Measurements from ENCODE around the gene SLC43A3. TPM values are rescaled to one million over a fixed set of nuclear protein-coding genes. Genes with fewer than 3 reads are reported as not detected.

Gene SLC43A3
- polyA plus RNA-seq, 3 donors from 2014 or later = 11.4 to 17.1 (median 12.4) TPM

DNA sequence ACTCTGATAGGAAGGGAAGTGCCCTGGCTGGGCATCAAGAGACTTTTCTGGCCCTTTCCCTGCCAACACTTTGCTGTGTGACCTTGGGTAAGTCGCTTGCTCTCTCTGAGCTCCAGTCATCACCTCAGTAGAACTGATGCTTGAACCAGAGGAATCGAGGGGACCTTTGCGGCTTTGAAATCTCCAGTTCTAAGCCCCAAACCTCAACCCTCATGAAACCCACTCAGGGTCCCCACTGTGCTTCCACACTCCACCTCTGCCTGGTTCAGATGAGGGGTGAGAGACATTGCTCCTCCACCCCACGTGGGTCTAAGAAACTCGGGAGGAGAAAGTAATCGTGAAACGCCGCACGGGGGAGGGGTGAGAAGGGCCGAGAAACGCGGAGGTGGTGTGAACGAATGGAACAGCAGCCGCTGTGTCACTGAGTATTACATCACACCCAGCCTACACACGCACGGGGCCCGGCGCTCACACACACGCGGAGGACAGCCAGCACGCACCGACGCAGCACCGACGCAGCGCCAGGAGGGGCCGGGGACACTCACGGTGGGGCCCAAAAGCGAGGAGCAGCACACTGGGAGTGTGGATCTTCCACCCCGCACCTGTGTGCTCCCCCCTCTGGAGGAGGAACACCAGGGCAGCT lies 37.7 kb upstream of the SLC43A3 start:
- H3K4me3 Mint-ChIP-seq = no peak overlapping the region
- DNase-seq = no peak
- H3K36me3 Mint-ChIP-seq = peaks cover 0 to 5% (median 3%) of the 10 kb centered on the region in 3 donors
- no peaks in the 10 kb centered on the region for H3K9me3 Mint-ChIP-seq
- peaks cover 5 to 17% (median 14%) of the 10 kb centered on the region in 3 donors for H3K27me3 Mint-ChIP-seq (ENCODE audit: low read depth in 3 of 3)
- no peak overlapping the region for H3K27ac Mint-ChIP-seq
- H3K4me1 Mint-ChIP-seq = peaks cover 17 to 18% of the 10 kb centered on the region in 2 donors

- H3K27me3 Mint-ChIP-seq (ENCODE audit: low read depth in 3 of 3) = peaks cover 7 to 23% (median 19%) of the 10 kb centered on the region in 3 donors
- peaks cover 23 to 24% of the 10 kb centered on the region in 2 donors for H3K4me1 Mint-ChIP-seq
- peak overlapping the region in 1 of 6 donors; percentile 58 for H3K27ac Mint-ChIP-seq
- peaks cover 0 to 5% (median 3%) of the 10 kb centered on the region in 3 donors for H3K36me3 Mint-ChIP-seq
- DNase-seq = no peak
- no peak overlapping the region for H3K4me3 Mint-ChIP-seq
- no peaks in the 10 kb centered on the region for H3K9me3 Mint-ChIP-seq
Observed at GRCh38 chr11:57463671-57464538, 37.0 kb upstream of the SLC43A3 start.

- H3K4me1 Mint-ChIP-seq = peaks cover 32 to 34% of the 10 kb centered on the region in 2 donors
- no peaks in the 10 kb centered on the region for H3K36me3 Mint-ChIP-seq
- H3K27me3 Mint-ChIP-seq (ENCODE audit: low read depth in 3 of 3) = peaks cover 10 to 31% (median 23%) of the 10 kb centered on the region in 3 donors
- peak overlapping the region; percentile 25 to 64 (median 30) for H3K4me3 Mint-ChIP-seq
- DNase-seq = no peak
- H3K27ac Mint-ChIP-seq = peak overlapping the region in 2 of 6 donors; percentile 46 to 54
- no peaks in the 10 kb centered on the region for H3K9me3 Mint-ChIP-seq
Observed at GRCh38 chr11:57462597-57462996, 35.7 kb upstream of the SLC43A3 start.

DNA sequence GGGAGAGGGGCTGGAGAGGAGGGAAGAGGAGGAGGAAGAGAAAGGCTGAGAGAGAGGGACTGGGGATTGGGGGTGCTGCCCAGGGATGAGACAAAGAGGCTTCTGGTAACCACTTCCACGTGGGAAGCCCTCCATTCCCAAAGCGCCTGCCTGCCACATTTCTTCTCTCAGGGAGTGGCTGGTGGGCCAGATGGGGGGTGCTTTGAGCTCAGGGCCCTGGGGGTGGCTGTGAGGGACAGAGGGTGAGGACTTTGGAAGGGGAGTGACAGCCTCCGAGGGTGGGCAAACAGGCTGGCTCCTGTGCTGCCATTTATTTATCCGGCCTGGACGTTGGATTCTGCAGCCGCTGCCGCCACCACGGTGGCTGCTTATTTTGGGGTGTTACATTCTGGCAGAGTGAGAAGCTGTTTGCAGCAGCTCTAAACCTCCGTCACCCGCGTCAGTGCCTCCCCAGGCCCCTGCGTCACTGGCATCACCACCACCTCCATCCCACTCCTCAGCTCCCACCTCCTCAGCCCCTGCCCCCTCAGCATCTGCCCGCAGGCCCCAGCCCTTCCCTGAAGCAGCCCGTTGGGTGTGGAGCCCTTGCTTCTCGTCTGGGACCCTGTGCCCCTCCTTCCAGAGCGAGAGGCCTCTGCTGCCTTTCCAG lies 35.0 kb upstream of the SLC43A3 start:
- Mint-ChIP-seq H3K36me3 (no peaks in the 10 kb centered on the region), H3K4me1 (peaks cover 36 to 41% of the 10 kb centered on the region in 2 donors), H3K4me3 (peak overlapping the region in 4 of 5 donors; percentile 38 to 63 (median 45)), H3K27ac (peak overlapping the region in 2 of 6 donors; percentile 26 to 46), H3K27me3 (ENCODE audit: low read depth in 3 of 3) (peaks cover 10 to 38% (median 25%) of the 10 kb centered on the region in 3 donors), H3K9me3 (no peaks in the 10 kb centered on the region)
- DNase-seq = no peak

DNA sequence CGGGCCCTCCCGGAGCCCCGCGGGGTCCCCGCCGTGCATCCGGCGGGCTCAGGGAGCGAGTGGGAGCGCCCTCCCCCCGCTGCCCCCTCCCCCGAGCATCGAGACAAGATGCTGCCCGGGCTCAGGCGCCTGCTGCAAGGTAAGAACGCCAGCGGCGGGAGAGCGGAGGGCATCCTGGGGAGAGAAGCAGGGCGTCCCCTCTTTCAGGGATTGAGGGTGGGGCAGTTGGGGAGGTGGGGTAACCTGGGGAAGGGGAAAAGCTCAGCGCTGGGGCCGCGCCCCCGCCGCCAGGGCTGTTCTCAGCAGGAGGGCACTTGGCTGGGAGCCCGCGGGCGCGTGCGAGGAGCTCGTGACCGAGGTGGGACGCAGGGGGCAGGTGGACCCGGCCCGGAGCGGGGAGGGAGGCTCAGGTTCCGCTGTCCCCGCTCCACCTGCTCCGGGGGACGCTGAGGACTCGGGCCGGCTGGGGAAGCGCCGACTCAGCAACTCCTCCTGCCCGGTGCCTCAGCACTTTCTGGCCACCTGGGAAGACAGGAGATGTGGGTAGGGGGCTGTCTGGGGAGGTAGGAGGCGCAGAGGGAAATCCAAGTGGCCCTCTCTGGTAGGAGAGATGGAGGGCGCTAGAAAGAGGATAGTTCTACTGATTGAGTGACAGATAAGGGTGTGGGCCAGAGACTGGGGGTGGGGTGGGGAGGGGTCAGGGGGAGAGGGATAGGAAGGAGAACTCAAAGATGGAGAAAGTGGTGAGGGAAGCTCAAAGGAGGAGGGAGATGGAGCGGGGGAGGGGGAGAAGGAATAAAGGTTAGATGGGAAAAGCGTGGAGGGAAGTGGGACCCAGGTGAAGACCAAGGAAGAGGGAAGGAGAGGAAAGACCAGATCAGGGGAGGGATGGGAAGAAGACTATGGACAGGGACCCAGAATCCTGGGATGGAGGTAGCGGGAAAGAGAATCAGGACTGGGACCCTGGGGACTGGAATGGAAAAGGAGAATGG lies 34.1 kb upstream of the SLC43A3 start:
- Mint-ChIP-seq H3K36me3 (no peaks in the 10 kb centered on the region), H3K4me3 (peak overlapping the region; percentile 38 to 63 (median 44)), H3K4me1 (peaks cover 37 to 43% of the 10 kb centered on the region in 2 donors), H3K27ac (peak overlapping the region in 1 of 6 donors; percentile 26), H3K9me3 (no peaks in the 10 kb centered on the region), H3K27me3 (ENCODE audit: low read depth in 3 of 3) (peaks cover 10 to 38% (median 25%) of the 10 kb centered on the region in 3 donors)
- no peak for DNase-seq

DNA sequence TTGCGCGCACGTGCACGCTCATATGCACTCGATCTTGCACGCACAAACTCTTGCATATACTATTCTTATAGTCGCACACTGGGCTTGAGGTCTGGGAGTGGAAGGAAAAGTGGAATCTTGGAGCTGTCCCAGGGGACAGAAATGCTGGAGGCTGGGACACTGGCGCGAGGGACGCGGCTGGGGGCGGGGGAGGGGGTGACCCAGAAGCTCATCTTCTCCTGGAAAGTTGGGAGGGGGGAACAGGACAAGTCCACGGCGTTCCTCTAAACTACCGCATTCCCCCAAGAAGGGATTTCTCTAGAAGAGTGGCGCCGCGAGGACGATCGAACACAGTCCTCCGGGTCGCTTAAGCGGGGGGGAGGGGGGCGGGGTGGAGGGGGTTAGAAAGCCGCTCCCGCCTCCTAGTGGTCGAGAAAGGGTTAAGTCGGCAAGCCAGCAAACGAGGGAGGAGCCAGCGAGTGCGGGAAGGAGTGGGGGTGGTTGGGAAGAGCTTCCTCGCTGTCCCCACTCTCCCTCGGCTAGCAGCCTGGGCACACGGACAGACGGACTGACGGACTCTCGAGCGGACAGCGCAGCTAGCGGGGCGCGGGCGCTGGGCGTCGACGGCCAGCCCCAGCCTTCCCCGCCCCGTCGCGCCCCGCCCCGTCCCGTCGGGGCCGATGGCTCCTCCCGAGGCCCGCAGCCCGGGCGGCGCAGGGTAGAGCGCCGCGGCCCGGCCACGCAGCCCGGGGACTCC lies 33.3 kb upstream of the SLC43A3 start, which contains the start of gene RTN4RL2:
Gene RTN4RL2 (plus strand): TSS at position 507 of the 736 bp plus-strand sequence. CDS start 338 bp downstream, outside the sequence.
- H3K9me3 Mint-ChIP-seq = no peaks in the 10 kb centered on the region
- H3K4me1 Mint-ChIP-seq = peaks cover 37 to 43% of the 10 kb centered on the region in 2 donors
- peak within 1 kb of the TSS in 2 of 6 donors; percentile 30 to 46 for H3K27ac Mint-ChIP-seq
- H3K27me3 Mint-ChIP-seq (ENCODE audit: low read depth in 3 of 3) = peaks cover 10 to 38% (median 28%) of the 10 kb centered on the region in 3 donors
- H3K36me3 Mint-ChIP-seq = no peaks in the 10 kb centered on the region
- peak within 1 kb of the TSS; percentile 76 to 93 (median 88) for H3K4me3 Mint-ChIP-seq
- DNase-seq = no peak

DNA sequence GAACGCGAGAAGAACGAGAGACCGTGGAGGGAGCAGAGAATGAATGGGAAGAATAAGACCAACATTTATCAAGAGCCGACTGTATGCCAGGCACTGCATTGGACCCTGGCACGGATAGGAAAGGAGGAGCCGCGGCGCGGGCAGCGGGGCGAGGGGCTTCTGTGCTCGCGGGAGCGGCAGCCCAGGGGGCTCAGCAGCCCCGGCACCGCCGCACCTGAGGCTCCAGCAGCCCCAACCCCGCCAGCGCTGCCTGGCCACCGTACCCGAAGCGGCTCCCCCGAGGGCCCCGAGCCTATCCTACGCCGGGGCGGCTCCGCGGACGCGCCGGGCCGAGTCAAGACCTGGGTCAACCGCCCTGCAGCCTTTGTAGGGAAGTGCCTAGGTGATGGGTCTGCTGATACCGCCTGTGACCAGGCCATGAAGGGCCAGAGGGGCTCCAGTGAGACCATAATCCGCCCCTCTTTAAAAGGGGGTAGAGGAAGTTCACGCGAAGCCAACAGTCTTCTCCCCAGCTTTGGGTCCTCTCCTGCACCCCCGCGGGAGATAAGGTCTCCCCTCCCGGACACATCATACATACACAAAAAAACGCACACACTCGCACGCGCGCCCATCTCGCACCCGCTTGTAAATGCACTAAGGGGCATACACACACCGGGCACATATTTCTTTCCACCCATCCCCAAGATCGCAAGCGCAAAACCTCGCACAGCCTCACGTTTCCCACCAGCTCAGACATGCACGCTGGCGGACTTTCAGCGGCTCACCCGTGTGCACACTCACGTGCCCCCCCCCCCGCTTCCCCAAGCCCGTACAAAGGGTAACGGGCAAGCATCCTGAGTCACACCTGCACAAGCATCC lies 32.5 kb upstream of the SLC43A3 start:
- no peaks in the 10 kb centered on the region for H3K9me3 Mint-ChIP-seq
- H3K36me3 Mint-ChIP-seq = no peaks in the 10 kb centered on the region
- peak in 1 of 3 donors; percentile 18 for DNase-seq
- H3K4me3 Mint-ChIP-seq = peak overlapping the region; percentile 84 to 98 (median 88)
- peak overlapping the region in 3 of 6 donors; percentile 30 to 46 (median 30) for H3K27ac Mint-ChIP-seq
- peaks cover 37 to 43% of the 10 kb centered on the region in 2 donors for H3K4me1 Mint-ChIP-seq
- H3K27me3 Mint-ChIP-seq (ENCODE audit: low read depth in 3 of 3) = peaks cover 10 to 38% (median 28%) of the 10 kb centered on the region in 3 donors

DNA sequence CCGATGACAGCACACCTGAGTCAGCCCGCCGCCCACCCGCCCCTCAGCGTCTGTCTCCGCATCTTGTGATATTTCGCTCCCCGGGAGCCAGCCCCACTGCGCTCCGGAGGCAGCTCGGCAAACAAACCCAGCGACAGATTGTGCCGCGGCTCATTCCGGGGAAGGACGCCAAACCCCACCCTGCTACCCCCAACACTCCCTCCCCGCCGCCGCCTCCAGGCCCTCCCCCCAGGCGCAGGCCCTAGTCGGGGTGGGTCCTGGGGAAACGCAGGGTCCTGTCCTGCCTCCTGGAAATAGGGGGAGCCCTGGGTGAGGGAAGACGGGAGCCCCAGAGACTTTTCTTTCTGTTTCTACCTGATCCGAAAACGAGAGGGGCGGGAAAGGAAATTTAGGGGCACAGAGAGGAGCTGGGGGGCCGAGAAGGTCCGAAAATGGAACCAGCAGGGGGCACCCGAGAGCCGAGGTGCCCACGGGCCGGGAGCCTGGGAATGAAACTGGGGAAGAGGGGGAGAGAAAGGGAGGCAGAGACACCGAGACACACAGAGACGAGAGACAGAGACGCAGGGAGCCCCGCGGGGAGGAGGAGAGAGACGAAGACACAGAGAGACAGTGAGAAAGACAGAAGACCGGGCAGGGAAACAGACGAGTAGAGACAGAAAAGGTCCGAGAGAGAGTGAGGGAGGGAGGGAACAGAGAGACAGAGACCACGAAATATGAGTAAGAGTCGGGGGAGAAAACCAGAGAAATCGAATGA lies 31.7 kb upstream of the SLC43A3 start:
- Mint-ChIP-seq H3K9me3 (no peaks in the 10 kb centered on the region), H3K4me3 (peak overlapping the region; percentile 84 to 98 (median 86)), H3K27me3 (ENCODE audit: low read depth in 3 of 3) (peaks cover 10 to 37% (median 26%) of the 10 kb centered on the region in 3 donors), H3K4me1 (peaks cover 37 to 43% of the 10 kb centered on the region in 2 donors), H3K27ac (peak overlapping the region in 2 of 6 donors; percentile 10 to 30), H3K36me3 (no peaks in the 10 kb centered on the region)
- DNase-seq = peak; percentile 45 to 48 (median 45)

DNA sequence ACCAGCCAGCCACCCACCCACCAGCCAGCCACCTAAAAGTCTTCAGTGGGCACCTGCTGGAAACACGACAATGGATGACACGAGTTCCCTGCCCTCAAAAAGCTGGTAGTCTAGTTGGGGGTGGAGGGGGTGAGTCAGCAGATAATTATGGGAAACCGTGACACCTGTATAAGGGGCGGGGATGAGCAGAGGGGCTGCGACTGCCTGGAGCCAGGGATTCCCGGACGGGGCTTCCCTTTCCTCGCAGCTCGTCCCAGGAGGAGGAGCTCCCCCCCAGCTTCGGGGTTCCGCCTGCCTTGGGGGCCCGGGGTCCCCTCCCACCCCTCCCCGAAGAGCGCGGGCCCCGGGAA lies 31.1 kb upstream of the SLC43A3 start:
- no peak for DNase-seq
- H3K9me3 Mint-ChIP-seq = no peaks in the 10 kb centered on the region
- H3K36me3 Mint-ChIP-seq = no peaks in the 10 kb centered on the region
- H3K27me3 Mint-ChIP-seq (ENCODE audit: low read depth in 3 of 3) = peaks cover 10 to 35% (median 26%) of the 10 kb centered on the region in 3 donors
- H3K4me3 Mint-ChIP-seq = peak overlapping the region in 3 of 5 donors; percentile 52 to 77 (median 73)
- H3K4me1 Mint-ChIP-seq = peaks cover 33 to 39% of the 10 kb centered on the region in 2 donors
- H3K27ac Mint-ChIP-seq = no peak overlapping the region

- H3K27me3 Mint-ChIP-seq (ENCODE audit: low read depth in 3 of 3) = peaks cover 10 to 32% (median 26%) of the 10 kb centered on the region in 3 donors
Observed at GRCh38 chr11:57457643-57458023, 30.7 kb upstream of the SLC43A3 start.

More at GRCh38 chr11:57457643-57458023, 30.7 kb upstream of the SLC43A3 start:
- peak overlapping the region in 1 of 6 donors; percentile 41 for H3K27ac Mint-ChIP-seq
- no peaks in the 10 kb centered on the region for H3K36me3 Mint-ChIP-seq
- H3K4me3 Mint-ChIP-seq = peak overlapping the region; percentile 71 to 77 (median 74)
- peaks cover 29 to 35% of the 10 kb centered on the region in 2 donors for H3K4me1 Mint-ChIP-seq
- no peaks in the 10 kb centered on the region for H3K9me3 Mint-ChIP-seq
- DNase-seq = no peak

Measured in immature natural killer cell (primary cell).